Measurements from ENCODE around the gene BABAM2.
A peak's percentile ranks its signal among the peaks of the same experiment; 100 is the strongest.

The BABAM2 gene

DNA sequence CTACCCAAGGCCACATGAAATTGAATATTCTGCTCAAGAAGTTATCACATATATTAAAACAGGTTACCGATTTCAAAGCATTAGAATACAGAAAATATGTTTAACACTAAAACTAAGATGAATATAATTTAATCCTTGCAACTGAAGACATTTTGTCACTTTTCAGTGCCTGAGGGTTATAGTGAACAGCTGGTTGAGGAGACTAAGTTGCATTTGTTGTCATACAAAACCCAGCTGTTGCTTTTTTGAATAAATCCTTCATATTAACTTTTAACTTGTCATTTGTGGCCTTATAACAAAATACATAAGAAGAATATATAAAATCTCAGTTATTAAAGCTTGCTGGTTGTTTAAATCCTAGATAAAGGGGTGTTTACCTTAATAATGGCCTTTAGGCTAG, 37.8 kb upstream of the BABAM2 start:
- TF ChIP-seq, protein P1, sequence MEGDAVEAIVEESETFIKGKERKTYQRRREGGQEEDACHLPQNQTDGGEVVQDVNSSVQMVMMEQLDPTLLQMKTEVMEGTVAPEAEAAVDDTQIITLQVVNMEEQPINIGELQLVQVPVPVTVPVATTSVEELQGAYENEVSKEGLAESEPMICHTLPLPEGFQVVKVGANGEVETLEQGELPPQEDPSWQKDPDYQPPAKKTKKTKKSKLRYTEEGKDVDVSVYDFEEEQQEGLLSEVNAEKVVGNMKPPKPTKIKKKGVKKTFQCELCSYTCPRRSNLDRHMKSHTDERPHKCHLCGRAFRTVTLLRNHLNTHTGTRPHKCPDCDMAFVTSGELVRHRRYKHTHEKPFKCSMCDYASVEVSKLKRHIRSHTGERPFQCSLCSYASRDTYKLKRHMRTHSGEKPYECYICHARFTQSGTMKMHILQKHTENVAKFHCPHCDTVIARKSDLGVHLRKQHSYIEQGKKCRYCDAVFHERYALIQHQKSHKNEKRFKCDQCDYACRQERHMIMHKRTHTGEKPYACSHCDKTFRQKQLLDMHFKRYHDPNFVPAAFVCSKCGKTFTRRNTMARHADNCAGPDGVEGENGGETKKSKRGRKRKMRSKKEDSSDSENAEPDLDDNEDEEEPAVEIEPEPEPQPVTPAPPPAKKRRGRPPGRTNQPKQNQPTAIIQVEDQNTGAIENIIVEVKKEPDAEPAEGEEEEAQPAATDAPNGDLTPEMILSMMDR (IDR thresholded peaks at IDR 0.05; ENCODE audit: low read depth, low read length): no peak
- DNase-seq (ENCODE audit: low read depth in 2 of 2): no peak
- H3K4me3 ChIP-seq (replicated peaks in 1 of 2; ENCODE audit: low read depth in 2 of 2, low read length in 2 of 2): no peak overlapping the region

DNA sequence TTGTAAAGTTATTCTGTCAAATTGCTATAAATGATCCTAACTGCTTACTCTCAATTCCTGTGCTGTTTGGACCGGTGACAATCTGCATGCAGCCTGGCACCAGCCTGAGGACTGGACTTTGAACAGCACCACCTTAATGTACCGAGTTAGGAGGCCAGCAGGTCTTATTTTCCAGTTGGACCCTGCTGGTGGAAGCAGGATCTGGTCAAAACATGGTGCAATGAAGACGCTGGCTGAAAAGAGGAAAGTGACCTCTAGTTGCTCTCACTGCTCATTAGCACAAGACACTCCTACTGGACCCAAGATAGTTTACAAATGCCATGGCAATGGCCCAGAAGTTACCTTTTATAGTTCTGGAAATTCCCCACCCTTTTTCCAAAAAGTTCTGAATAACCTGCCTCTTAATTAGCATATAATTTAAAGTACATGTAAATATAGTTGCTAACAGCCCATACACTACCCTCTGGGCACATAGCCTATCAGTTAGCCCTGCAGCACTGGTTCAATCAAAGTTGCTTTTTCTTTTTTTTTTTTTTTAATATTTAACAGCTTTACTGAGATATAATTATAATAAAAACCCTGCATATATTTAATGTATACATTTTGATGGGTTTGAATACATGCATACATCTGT, 36.2 kb upstream of the BABAM2 start:
- H3K4me3 ChIP-seq (replicated peaks in 1 of 2; ENCODE audit: low read depth in 2 of 2, low read length in 2 of 2): no peak overlapping the region
- DNase-seq (ENCODE audit: low read depth in 2 of 2): no peak
- TF ChIP-seq, protein P1 (IDR thresholded peaks at IDR 0.05; ENCODE audit: low read depth, low read length): no peak

DNA sequence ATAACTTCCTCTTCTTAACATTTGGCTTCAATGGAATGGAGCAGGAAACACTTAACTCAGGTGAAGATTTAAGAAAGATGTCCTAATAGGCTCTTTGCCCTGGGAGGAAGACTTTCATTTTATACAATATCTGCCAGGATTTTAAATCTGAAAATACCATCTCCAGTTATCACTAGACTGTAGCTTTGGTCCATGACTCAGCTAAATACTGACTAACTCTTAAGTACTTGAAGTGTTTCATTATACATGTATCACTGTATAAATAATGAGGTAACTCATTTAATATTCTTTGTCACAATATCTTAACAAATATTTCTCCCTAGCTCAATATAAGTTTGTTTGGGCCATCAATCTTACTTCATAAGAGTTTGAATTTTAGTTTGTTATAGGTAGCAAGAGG, 35.1 kb upstream of the BABAM2 start:
- DNase-seq (ENCODE audit: low read depth in 2 of 2): peak; percentile 22 to 76
- no peak overlapping the region for H3K4me3 ChIP-seq (replicated peaks in 1 of 2; ENCODE audit: low read depth in 2 of 2, low read length in 2 of 2)
- TF ChIP-seq, protein P1 (IDR thresholded peaks at IDR 0.05; ENCODE audit: low read depth, low read length): no peak

DNA sequence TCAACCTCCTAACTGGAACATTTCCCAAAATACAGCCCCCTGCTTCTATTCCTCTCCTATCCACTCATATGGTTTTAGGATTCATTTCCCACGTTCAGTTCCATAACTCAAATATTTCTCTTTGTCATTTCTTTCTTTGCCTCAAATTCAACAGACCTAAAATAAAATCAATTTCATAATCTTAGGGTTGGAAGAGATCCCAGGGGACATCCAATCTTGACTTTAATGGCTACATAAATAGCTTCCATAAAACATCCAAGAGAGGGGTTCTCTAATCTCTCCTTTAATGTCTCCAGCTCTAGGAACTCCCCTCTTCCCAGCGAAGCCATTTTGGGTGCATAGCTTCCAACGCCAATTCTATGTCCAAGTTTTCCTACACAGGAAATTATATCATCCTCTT, 34.1 kb upstream of the BABAM2 start:
- H3K4me3 ChIP-seq (replicated peaks in 1 of 2; ENCODE audit: low read depth in 2 of 2, low read length in 2 of 2): no peak overlapping the region
- TF ChIP-seq, protein P1 (IDR thresholded peaks at IDR 0.05; ENCODE audit: low read depth, low read length): no peak
- peak; percentile 9 to 36 for DNase-seq (ENCODE audit: low read depth in 2 of 2)

DNA sequence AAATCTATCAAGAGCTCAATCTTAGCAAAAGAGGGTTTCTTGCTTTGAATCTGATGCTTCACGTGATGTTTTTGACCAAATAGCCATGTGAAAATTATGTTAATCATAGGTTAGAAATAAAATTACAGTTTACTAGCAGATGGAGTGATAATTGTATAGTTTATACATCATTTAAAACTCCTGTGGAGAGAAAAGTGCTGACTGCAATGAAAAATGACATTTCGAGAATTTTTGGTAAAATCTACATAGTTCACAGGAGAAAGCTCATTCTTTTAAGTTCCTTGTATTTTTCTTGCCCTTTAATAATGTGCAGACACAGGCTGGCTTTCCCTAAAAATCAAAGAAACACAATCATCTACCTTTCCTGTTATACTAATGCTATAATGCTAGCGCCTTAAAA, 33.6 kb upstream of the BABAM2 start:
- TF ChIP-seq, protein P1 (IDR thresholded peaks at IDR 0.05; ENCODE audit: low read depth, low read length): no peak
- H3K4me3 ChIP-seq (replicated peaks in 1 of 2; ENCODE audit: low read depth in 2 of 2, low read length in 2 of 2): no peak overlapping the region
- DNase-seq (ENCODE audit: low read depth in 2 of 2): no peak

DNA sequence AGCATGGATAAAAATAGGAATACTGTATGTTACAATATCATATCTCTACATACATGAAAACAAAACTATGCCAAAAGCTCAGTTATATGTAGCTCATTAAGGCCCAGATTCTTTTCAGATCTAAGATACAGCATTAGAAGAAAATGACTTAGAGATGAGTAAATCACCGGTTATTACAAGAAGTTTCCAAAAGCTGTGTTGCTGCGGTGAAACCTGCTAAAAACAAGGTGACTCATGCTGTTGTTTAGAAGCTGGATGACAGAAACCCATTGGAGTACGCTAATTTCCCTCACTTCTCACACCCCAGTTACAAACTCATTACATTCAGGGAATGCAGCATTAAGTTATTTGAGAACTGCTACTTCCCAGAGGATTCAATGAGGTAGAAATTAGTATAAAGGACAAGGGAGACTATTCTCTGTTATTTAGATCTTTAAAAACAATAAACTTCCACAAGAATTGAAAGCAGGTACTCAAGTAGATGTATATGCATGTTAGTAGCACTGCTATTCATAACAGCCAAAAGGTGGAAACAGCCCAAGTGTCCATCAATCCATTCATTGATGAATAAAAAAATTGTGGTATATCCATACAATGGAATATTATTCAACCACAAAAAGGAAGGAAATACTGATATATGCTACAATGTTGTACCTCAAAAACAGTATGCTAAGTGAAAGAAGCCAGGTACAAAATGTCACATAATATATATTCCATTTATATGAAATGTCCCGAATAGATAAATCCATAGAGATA, 32.9 kb upstream of the BABAM2 start:
- peak; percentile 27 to 85 for DNase-seq (ENCODE audit: low read depth in 2 of 2)
- H3K4me3 ChIP-seq (replicated peaks in 1 of 2; ENCODE audit: low read depth in 2 of 2, low read length in 2 of 2): no peak overlapping the region
- TF ChIP-seq, protein P1 (IDR thresholded peaks at IDR 0.05; ENCODE audit: low read depth, low read length): no peak

Measured in cardiac fibroblast (primary cell).